SK-N-SH (cell line): ENCODE data around the gene SMS. TPM values are rescaled to one million over a fixed set of nuclear protein-coding genes. Genes with fewer than 3 reads are reported as not detected.

ENCODE experiments used
- CTCF ChIA-PET: fragments of 300-600, 350-600 bp; formaldehyde crosslinking; extraction: SDS; loops from one replicate; lab custom pipeline; 2021; lab: Yijun Ruan, JAX
- POLR2A ChIA-PET: fragments of 350-600 bp; sonication (Branson Sonifier 250); formaldehyde crosslinking; extraction: SDS; loops from one replicate; lab custom pipeline; 2020; ENCODE audit warnings: antibody characterized with exemption, inconsistent platforms; lab: Yijun Ruan, JAX
- DNase-seq: peaks from one replicate; pipeline ENCODE4 v3.0.0; 2012
- H2AFZ ChIP-seq: fragments of 200-600 bp; sonication (generic); 2 replicates; pipeline ENCODE4 v1.8.1; 2016; ENCODE audit warnings: antibody characterized with exemption, mild to moderate bottlenecking, low read depth
- H3F3A ChIP-seq: fragments of 200-600 bp; sonication (generic); replicated peaks from 2 replicates; pipeline ENCODE3; 2016; ENCODE audit warnings: antibody characterized with exemption, mild to moderate bottlenecking; ENCODE audit not compliant: insufficient read depth
- H3K27ac ChIP-seq, 2 experiments: fragments of 200-500 bp in 1 of 2; fragments of 200-600 bp in 1 of 2; sonication (Bioruptor generic) in 1 of 2; sonication (generic), shearing (Covaris generic) in 1 of 2; 2 replicates each; pipeline versions ENCODE4 v1.5.1 to v1.6.1; 2014 to 2016; ENCODE audit warnings: low read depth in 2 of 2, inconsistent platforms in 1 of 2, low read length in 1 of 2, mild to moderate bottlenecking in 1 of 2, mixed read lengths in 1 of 2
- H3K27me3 ChIP-seq: fragments of 200-600 bp; sonication (generic), shearing (Covaris generic); 2 replicates; pipeline ENCODE4 v1.6.1; 2016; ENCODE audit warnings: mixed run types; ENCODE audit not compliant: insufficient read depth
- H3K36me3 ChIP-seq, 2 experiments: fragments of 200-500 bp in 1 of 2; fragments of 200-600 bp in 1 of 2; sonication (Bioruptor generic) in 1 of 2; sonication (generic) in 1 of 2; replicated peaks in 1 of 2; 2 replicates each; pipeline versions ENCODE3 to v1.5.1; 2014 to 2016; ENCODE audit warnings: low read length in 1 of 2, mild to moderate bottlenecking in 1 of 2; ENCODE audit not compliant: insufficient read depth in 2 of 2, control insufficient read depth in 1 of 2
- H3K4me1 ChIP-seq, 2 experiments: fragments of 200-500 bp in 1 of 2; fragments of 200-600 bp in 1 of 2; sonication (Bioruptor generic) in 1 of 2; sonication (generic), shearing (Covaris generic) in 1 of 2; 2 replicates each; pipeline versions ENCODE4 v1.5.1 to v1.6.1; 2014 to 2016; ENCODE audit warnings: low read depth in 1 of 2, low read length in 1 of 2, mixed run types in 1 of 2; ENCODE audit not compliant: insufficient read depth in 2 of 2, control insufficient read depth in 1 of 2
- H3K4me2 ChIP-seq: fragments of 200-600 bp; sonication (generic), shearing (Covaris generic); 2 replicates; pipeline ENCODE4 v1.6.1; 2017; ENCODE audit warnings: mixed run types
- H3K4me3 ChIP-seq, 2 experiments: fragments of 200-500 bp in 1 of 2; fragments of 200-600 bp in 1 of 2; sonication (Bioruptor generic) in 1 of 2; sonication (generic), shearing (Covaris generic) in 1 of 2; 2 replicates each; pipeline versions ENCODE4 v1.5.1 to v1.8.1; 2014 to 2016; ENCODE audit warnings: low read depth in 2 of 2, inconsistent platforms in 1 of 2, low read length in 1 of 2, mild to moderate bottlenecking in 1 of 2, mixed read lengths in 1 of 2, moderate library complexity in 1 of 2
- H3K79me2 ChIP-seq: fragments of 200-600 bp; sonication (generic); 2 replicates; pipeline ENCODE4 v1.8.1; 2017; ENCODE audit warnings: mild to moderate bottlenecking; ENCODE audit not compliant: insufficient read depth
- H3K9ac ChIP-seq: fragments of 200-600 bp; sonication (generic); 2 replicates; pipeline ENCODE4 v1.6.1; 2017; ENCODE audit warnings: mixed run types
- H3K9me2 ChIP-seq: fragments of 200-600 bp; sonication (generic); 2 replicates; pipeline ENCODE4 v1.6.1; 2017; ENCODE audit warnings: mixed run types
- H3K9me3 ChIP-seq: fragments of 200-600 bp; sonication (generic); 2 replicates; pipeline ENCODE4 v1.6.1; 2017; ENCODE audit warnings: mixed run types, mild to moderate bottlenecking, moderate library complexity
- H4K20me1 ChIP-seq: fragments of 200-600 bp; sonication (generic); 2 replicates; pipeline ENCODE4 v1.6.1; 2017; ENCODE audit warnings: mild to moderate bottlenecking, mixed run types; ENCODE audit not compliant: insufficient read depth
- CHD2 ChIP-seq: fragments of 150-350 bp; IDR thresholded peaks from 2 replicates; pipeline ENCODE4 v1.6.1; 2018; ENCODE audit warnings: low read length; ENCODE audit not compliant: partially characterized antibody
- CTCF ChIP-seq: fragments of 200-600 bp; sonication (generic); IDR thresholded peaks from 2 replicates; pipeline ENCODE4 v1.6.1; 2017; ENCODE audit warnings: antibody characterized with exemption, mild to moderate bottlenecking, moderate library complexity
- EP300 ChIP-seq, 2 experiments: IDR thresholded peaks; 2 replicates each; pipeline versions ENCODE4 v1.4.0 to v1.6.1; 2012; ENCODE audit warnings: borderline replicate concordance in 1 of 2, low read depth in 1 of 2, low read length in 1 of 2
- EZH2phosphoT487 ChIP-seq: fragments of 200-600 bp; sonication (generic); IDR thresholded peaks from 2 replicates; pipeline ENCODE4 v1.6.1; 2017; ENCODE audit warnings: low read depth, mixed run types, mild to moderate bottlenecking, antibody characterized with exemption, moderate library complexity, borderline replicate concordance
- FOXJ3 ChIP-seq: sonication (generic); formaldehyde crosslinking; IDR thresholded peaks from 2 replicates; pipeline ENCODE4 v1.5.1; 2020; ENCODE audit warnings: mild to moderate bottlenecking, missing genetic modification reagents
- GATA2 ChIP-seq: sonication (generic); formaldehyde crosslinking; IDR thresholded peaks from 2 replicates; pipeline ENCODE4 v1.5.0; 2020; ENCODE audit warnings: mild to moderate bottlenecking, missing genetic modification reagents
- IRF3 ChIP-seq: fragments of 150-350 bp; IDR thresholded peaks from 2 replicates; pipeline ENCODE4 v1.6.1; 2016; ENCODE audit warnings: mild to moderate bottlenecking, low read depth, low read length
- MEF2A ChIP-seq: IDR thresholded peaks from 2 replicates; pipeline ENCODE4 v1.4.0; 2012; ENCODE audit warnings: low read depth, borderline replicate concordance
- MXI1 ChIP-seq: IDR thresholded peaks from 2 replicates; pipeline ENCODE4 v1.6.1; 2012; ENCODE audit warnings: mild to moderate bottlenecking, low read depth, low read length, improper control_type of control experiment
- POLR2AphosphoS5 ChIP-seq: IDR thresholded peaks from 2 replicates; pipeline ENCODE4 v1.6.1; 2012; ENCODE audit warnings: low read depth, low read length
- REST ChIP-seq: IDR thresholded peaks from 2 replicates; pipeline ENCODE4 v1.6.1; 2012; ENCODE audit warnings: mild to moderate bottlenecking, low read depth, low read length, moderate library complexity
- RFX5 ChIP-seq: IDR thresholded peaks from 2 replicates; pipeline ENCODE4 v1.6.1; 2012; ENCODE audit warnings: mild to moderate bottlenecking, improper control_type of control experiment, low read length
- TEAD4 ChIP-seq: IDR thresholded peaks from 2 replicates; pipeline ENCODE4 v1.4.0; 2012; ENCODE audit warnings: mild to moderate bottlenecking, borderline replicate concordance; ENCODE audit not compliant: insufficient read depth
- USF2 ChIP-seq: fragments of 150-350 bp; IDR thresholded peaks from 2 replicates; pipeline ENCODE4 v1.6.1; 2017; ENCODE audit warnings: antibody characterized with exemption, low read length, low read depth, borderline replicate concordance
- WGBS: methylation state at CpG from one replicate; pipeline ENCODE4 v1.1.6; 2017; ENCODE audit warnings: low lambda C conversion rate; 5-methylcytosine and 5-hydroxymethylcytosine counted together
- polyA plus RNA-seq, 3 experiments: library from polyadenylated mRNA; depleted of rRNA; stranded (reverse); fragments of >200 nt; gene quantifications; 2 replicates each; pipeline ENCODE4 v1.2.3, GENCODE V29; 2012

The SMS gene
- polyA plus RNA-seq, 1 of the 3 experiments (the other 2 are of a cell fraction): 116 TPM

- Histone ChIP-seq H3K4me1 (peaks cover 0 to 4% of the 10 kb centered on the region in 2 experiments; a peak in 2 of 4 replicates), H4K20me1 (peaks cover 25% of the 10 kb centered on the region), H3K4me2 (peak overlapping the region; percentile 9; the same call in 1 of the 2 replicates), H2AFZ (no peak overlapping the region), H3F3A (peaks cover 22% of the 10 kb centered on the region), H3K79me2 (peaks cover 88% of the 10 kb centered on the region), H3K9me2 (no peaks in the 10 kb centered on the region), H3K9me3 (no peaks in the 10 kb centered on the region), H3K4me3 (no peak overlapping the region), H3K36me3 (peaks cover 50 to 58% of the 10 kb centered on the region in 2 experiments), H3K27me3 (no peaks in the 10 kb centered on the region), H3K9ac (0 out of 2 replicates have a peak overlapping the region, but pooled peaks have one; percentile 0), H3K27ac (peak overlapping the region in 1 of 2 experiments; percentile 65; a peak in 2 of 4 replicates)
- 67% methylated on average over 5 of the region's 5 CpGs for WGBS
- CTCF ChIA-PET: interaction anchor here (1.0 to 6.5 kb wide), 2 partner anchors 13 to 27 kb away, joined by 3 to 43 read pairs; no protein-coding TSS in a partner anchor
- DNase-seq: no peak
- TF ChIP-seq EZH2phosphoT487: no peak
- no peak for TF ChIP-seq FOXJ3
- no peak for TF ChIP-seq MEF2A
- no peak for TF ChIP-seq EP300 (IDR thresholded peaks at IDR 0.05; ENCODE audit: borderline replicate concordance in 1 of 2, low read depth in 1 of 2, low read length in 1 of 2)
- no peak for TF ChIP-seq TEAD4
- TF ChIP-seq CTCF: no peak
- TF ChIP-seq GATA2: no peak
- TF ChIP-seq POLR2AphosphoS5: no peak
- no peak for TF ChIP-seq MXI1
- TF ChIP-seq IRF3: no peak
- TF ChIP-seq REST: no peak
- no peak for TF ChIP-seq RFX5
- no peak for TF ChIP-seq USF2
- no peak for TF ChIP-seq CHD2
- POLR2A ChIA-PET: no interaction called here
Observed at GRCh38 chrX:21972046-21972445, 31.5 kb downstream of the SMS start.
